22Rv1 (cell line): ENCODE results near the gene RNF214.

ENCODE experiments used
- CTCF ChIP-seq: fragments of 450-650 bp; IDR thresholded peaks from 2 replicates; pipeline ENCODE4 v1.5.1; 2017; ENCODE audit warnings: mild to moderate bottlenecking
- ZFX ChIP-seq: fragments of 450-650 bp; IDR thresholded peaks from 2 replicates; pipeline ENCODE4 v1.6.1; 2017; ENCODE audit warnings: antibody characterized with exemption, borderline replicate concordance

GRCh38 chr11:117305145-117305544 lies 72.7 kb downstream of the RNF214 start:
- TF ChIP-seq CTCF (no peak), ZFX (no peak)
